Liver (tissue), 9 donors: ENCODE results near the gene SPRYD3. TPM values are rescaled to one million over a fixed set of nuclear protein-coding genes. Genes with fewer than 3 reads are reported as not detected.
A peak's percentile ranks its signal among the peaks of the same experiment; 100 is the strongest.

Experiments
- DNase-seq: peaks from one replicate; pipeline ENCODE4 v3.0.0-alpha.2; 2017; ENCODE audit warnings: low spot score
- H3K27ac ChIP-seq, 2 donors: one replicate each; pipeline ENCODE4 v1.7.0; 2013; ENCODE audit warnings: inconsistent platforms in 2 of 2, low read length in 2 of 2, control low read depth in 1 of 2, low read depth in 1 of 2, mild to moderate bottlenecking in 1 of 2
- H3K27me3 ChIP-seq, 4 donors: one replicate each; pipeline versions ENCODE4 v1.6.1 to v1.7.0; 2013; ENCODE audit warnings: low read length in 3 of 4, inconsistent platforms in 1 of 4, mild to moderate bottlenecking in 1 of 4, moderate library complexity in 1 of 4; ENCODE audit not compliant: control insufficient read depth in 4 of 4, insufficient read depth in 4 of 4
- H3K36me3 ChIP-seq, 4 donors: one replicate each; pipeline versions ENCODE4 v1.6.1 to v1.7.0; 2013; ENCODE audit warnings: low read length in 3 of 4, mild to moderate bottlenecking in 3 of 4, low read depth in 1 of 4, moderate library complexity in 1 of 4; ENCODE audit not compliant: control insufficient read depth in 4 of 4, insufficient read depth in 3 of 4
- H3K4me1 ChIP-seq, 4 donors: one replicate each; pipeline versions ENCODE4 v1.6.1 to v1.7.0; 2013; ENCODE audit warnings: low read length in 3 of 4, mild to moderate bottlenecking in 3 of 4, moderate library complexity in 1 of 4; ENCODE audit not compliant: control insufficient read depth in 4 of 4, insufficient read depth in 4 of 4
- H3K4me3 ChIP-seq, 3 donors: one replicate each; pipeline versions ENCODE4 v1.6.1 to v1.7.0; 2013; ENCODE audit warnings: low read length in 3 of 3, control low read depth in 1 of 3, low read depth in 1 of 3, mild to moderate bottlenecking in 1 of 3
- H3K9ac ChIP-seq, 2 donors: one replicate each; pipeline ENCODE4 v1.7.0; 2013; ENCODE audit warnings: low read length in 2 of 2, mild to moderate bottlenecking in 2 of 2, moderate library complexity in 2 of 2, control low read depth in 1 of 2, low read depth in 1 of 2
- H3K9me3 ChIP-seq, 4 donors: one replicate each; pipeline versions ENCODE4 v1.6.1 to v1.7.0; 2013; ENCODE audit warnings: low read length in 3 of 4; ENCODE audit not compliant: control insufficient read depth in 4 of 4
- EGR1 ChIP-seq, 2 donors: IDR thresholded peaks; 2 replicates each; pipeline ENCODE4 v1.6.1; 2016 to 2018; ENCODE audit warnings: antibody characterized with exemption in 2 of 2, low read depth in 2 of 2
- FOXA1 ChIP-seq: IDR thresholded peaks from 2 replicates; pipeline ENCODE4 v1.6.1; 2016; ENCODE audit warnings: antibody characterized with exemption
- FOXA2 ChIP-seq: IDR thresholded peaks from 2 replicates; pipeline ENCODE4 v1.6.1; 2016; ENCODE audit warnings: antibody characterized with exemption
- HNF4A ChIP-seq, 2 donors: conservative IDR thresholded peaks; 2 replicates each; pipeline ENCODE4 v1.6.1; 2016; ENCODE audit warnings: antibody characterized with exemption in 2 of 2, mild to moderate bottlenecking in 2 of 2
- JUND ChIP-seq, 2 donors: IDR thresholded peaks; 2 replicates each; pipeline ENCODE4 v1.6.1; 2016; ENCODE audit warnings: antibody characterized with exemption in 2 of 2
- NR2F2 ChIP-seq: IDR thresholded peaks from 2 replicates; pipeline ENCODE4 v1.6.1; 2016; ENCODE audit warnings: antibody characterized with exemption
- RAD21 ChIP-seq, 2 donors: IDR thresholded peaks; 2 replicates each; pipeline ENCODE4 v1.6.1; 2016; ENCODE audit warnings: antibody characterized with exemption in 2 of 2, mild to moderate bottlenecking in 2 of 2
- RXRA ChIP-seq, 2 donors: IDR thresholded peaks; 2 replicates each; pipeline ENCODE4 v1.6.1; 2017 to 2018; ENCODE audit warnings: antibody characterized with exemption in 2 of 2, mild to moderate bottlenecking in 1 of 2
- SP1 ChIP-seq: IDR thresholded peaks from 2 replicates; pipeline ENCODE4 v1.6.1; 2018; ENCODE audit warnings: antibody characterized with exemption, mild to moderate bottlenecking
- YY1 ChIP-seq: IDR thresholded peaks from 2 replicates; pipeline ENCODE4 v1.6.1; 2016; ENCODE audit warnings: antibody characterized with exemption, mild to moderate bottlenecking
- WGBS: extraction: QIAGEN DNeasy Blood & Tissue Kit; methylation state at CpG from one replicate; pipeline ENCODE4 v1.1.7; 2013; 5-methylcytosine and 5-hydroxymethylcytosine counted together
- polyA plus RNA-seq, 2 donors: library from polyadenylated mRNA; stranded (reverse) in 1 of 2; unstranded in 1 of 2; fragments of 200-250 nt in 1 of 2; fragments of >200 nt in 1 of 2; fragmentation: Nextera tagmentation in 1 of 2; extraction: Ambion mirVana in 1 of 2; gene quantifications; one replicate each; pipeline versions ENCODE4 v1.2.1 to v1.2.3, GENCODE V29; 2013 to 2015
- total RNA-seq, 2 donors: library from RNA; depleted of rRNA; stranded (reverse); fragments of >200 nt; gene quantifications; one replicate each; pipeline ENCODE4 v1.2.3, GENCODE V29; 2014
- TF ChIP-seq, protein P1 (sequence below): IDR thresholded peaks from 2 replicates; pipeline ENCODE4 v1.6.1; 2016; ENCODE audit warnings: antibody characterized with exemption
- TF ChIP-seq, protein P2 (sequence below): fragments of 150-350 bp; IDR thresholded peaks from 2 replicates; pipeline ENCODE4 v1.5.1; 2017; ENCODE audit warnings: improper control_type of control experiment, low read depth, low read length; ENCODE audit not compliant: missing input control
- TF ChIP-seq, protein P3 (sequence below): IDR thresholded peaks from 2 replicates; pipeline ENCODE4 v1.6.1; 2016; ENCODE audit warnings: antibody characterized with exemption, mild to moderate bottlenecking
- donor health status: healthy.
- donor health status: healthy.
- donor health status: healthy.
- donor health status: healthy.
- donor health status: healthy.

Gene SPRYD3
- total and polyA plus RNA-seq, 4 donors = 6.0 to 20.3 (median 13.3) TPM

DNA sequence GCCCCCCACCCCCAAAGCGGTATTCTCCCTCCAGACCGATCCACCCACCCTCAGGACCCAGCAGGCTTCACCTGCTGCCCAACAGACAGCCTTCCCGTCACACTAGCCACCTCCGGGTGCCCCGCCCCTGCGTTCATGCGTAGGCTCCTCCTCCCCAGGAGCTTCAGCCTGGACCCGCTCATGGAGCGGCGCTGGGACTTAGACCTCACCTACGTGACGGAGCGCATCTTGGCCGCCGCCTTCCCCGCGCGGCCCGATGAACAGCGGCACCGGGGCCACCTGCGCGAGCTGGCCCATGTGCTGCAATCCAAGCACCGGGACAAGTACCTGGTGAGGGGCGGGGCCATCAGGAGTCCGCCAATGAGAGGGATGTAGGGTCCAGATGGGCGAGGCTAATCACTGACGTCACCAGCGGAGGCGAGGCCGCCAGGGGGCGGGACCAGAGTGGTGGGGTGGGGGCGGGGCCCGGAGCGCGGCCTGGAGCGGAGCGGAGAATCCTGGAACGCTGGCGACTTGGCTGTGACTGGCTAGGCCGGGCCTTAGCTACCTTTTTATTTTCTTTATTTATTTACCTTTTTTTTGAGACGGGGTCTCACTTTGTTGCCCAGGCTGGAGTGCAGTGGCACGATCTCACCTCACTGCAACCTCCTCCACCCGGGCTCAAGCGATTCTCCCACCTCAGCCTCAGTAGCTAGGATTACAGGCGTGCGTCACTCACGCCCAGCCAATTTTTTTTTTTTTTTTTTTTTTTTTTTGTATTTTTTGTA, 24.9 kb downstream of the SPRYD3 start:
- WGBS = 7% methylated on average over 48 of the region's 48 CpGs
- peaks cover 9 to 60% (median 32%) of the 10 kb centered on the region in 4 donors for H3K4me1 ChIP-seq
- no peaks in the 10 kb centered on the region for H3K27me3 ChIP-seq
- H3K9ac ChIP-seq = no peak overlapping the region
- peak overlapping the region in 2 of 3 donors; percentile 19 to 54 for H3K4me3 ChIP-seq
- peaks cover 3 to 25% (median 23%) of the 10 kb centered on the region in 4 donors for H3K36me3 ChIP-seq
- peak in 1 of 2 donors; percentile 56 for TF ChIP-seq EGR1 (IDR thresholded peaks at IDR 0.05; ENCODE audit: low read depth in 2 of 2)
- peak in 1 of 2 donors; percentile 19 for TF ChIP-seq RXRA (IDR thresholded peaks at IDR 0.05)
- peak in 1 of 2 donors; percentile 64 for TF ChIP-seq HNF4A (conservative IDR thresholded peaks at IDR 0.05)
- TF ChIP-seq YY1 = peak; percentile 36
- TF ChIP-seq, protein P1, sequence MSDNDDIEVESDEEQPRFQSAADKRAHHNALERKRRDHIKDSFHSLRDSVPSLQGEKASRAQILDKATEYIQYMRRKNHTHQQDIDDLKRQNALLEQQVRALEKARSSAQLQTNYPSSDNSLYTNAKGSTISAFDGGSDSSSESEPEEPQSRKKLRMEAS = peak; percentile 71
- TF ChIP-seq, protein P2, sequence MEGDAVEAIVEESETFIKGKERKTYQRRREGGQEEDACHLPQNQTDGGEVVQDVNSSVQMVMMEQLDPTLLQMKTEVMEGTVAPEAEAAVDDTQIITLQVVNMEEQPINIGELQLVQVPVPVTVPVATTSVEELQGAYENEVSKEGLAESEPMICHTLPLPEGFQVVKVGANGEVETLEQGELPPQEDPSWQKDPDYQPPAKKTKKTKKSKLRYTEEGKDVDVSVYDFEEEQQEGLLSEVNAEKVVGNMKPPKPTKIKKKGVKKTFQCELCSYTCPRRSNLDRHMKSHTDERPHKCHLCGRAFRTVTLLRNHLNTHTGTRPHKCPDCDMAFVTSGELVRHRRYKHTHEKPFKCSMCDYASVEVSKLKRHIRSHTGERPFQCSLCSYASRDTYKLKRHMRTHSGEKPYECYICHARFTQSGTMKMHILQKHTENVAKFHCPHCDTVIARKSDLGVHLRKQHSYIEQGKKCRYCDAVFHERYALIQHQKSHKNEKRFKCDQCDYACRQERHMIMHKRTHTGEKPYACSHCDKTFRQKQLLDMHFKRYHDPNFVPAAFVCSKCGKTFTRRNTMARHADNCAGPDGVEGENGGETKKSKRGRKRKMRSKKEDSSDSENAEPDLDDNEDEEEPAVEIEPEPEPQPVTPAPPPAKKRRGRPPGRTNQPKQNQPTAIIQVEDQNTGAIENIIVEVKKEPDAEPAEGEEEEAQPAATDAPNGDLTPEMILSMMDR = no peak
- TF ChIP-seq FOXA1 = no peak
- TF ChIP-seq, protein P3, sequence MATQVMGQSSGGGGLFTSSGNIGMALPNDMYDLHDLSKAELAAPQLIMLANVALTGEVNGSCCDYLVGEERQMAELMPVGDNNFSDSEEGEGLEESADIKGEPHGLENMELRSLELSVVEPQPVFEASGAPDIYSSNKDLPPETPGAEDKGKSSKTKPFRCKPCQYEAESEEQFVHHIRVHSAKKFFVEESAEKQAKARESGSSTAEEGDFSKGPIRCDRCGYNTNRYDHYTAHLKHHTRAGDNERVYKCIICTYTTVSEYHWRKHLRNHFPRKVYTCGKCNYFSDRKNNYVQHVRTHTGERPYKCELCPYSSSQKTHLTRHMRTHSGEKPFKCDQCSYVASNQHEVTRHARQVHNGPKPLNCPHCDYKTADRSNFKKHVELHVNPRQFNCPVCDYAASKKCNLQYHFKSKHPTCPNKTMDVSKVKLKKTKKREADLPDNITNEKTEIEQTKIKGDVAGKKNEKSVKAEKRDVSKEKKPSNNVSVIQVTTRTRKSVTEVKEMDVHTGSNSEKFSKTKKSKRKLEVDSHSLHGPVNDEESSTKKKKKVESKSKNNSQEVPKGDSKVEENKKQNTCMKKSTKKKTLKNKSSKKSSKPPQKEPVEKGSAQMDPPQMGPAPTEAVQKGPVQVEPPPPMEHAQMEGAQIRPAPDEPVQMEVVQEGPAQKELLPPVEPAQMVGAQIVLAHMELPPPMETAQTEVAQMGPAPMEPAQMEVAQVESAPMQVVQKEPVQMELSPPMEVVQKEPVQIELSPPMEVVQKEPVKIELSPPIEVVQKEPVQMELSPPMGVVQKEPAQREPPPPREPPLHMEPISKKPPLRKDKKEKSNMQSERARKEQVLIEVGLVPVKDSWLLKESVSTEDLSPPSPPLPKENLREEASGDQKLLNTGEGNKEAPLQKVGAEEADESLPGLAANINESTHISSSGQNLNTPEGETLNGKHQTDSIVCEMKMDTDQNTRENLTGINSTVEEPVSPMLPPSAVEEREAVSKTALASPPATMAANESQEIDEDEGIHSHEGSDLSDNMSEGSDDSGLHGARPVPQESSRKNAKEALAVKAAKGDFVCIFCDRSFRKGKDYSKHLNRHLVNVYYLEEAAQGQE = peak; percentile 72
- TF ChIP-seq SP1 = peak; percentile 62
- TF ChIP-seq JUND (IDR thresholded peaks at IDR 0.05) = peak in 1 of 2 donors; percentile 30
- no peak for TF ChIP-seq FOXA2
- H3K27ac ChIP-seq = peak overlapping the region; percentile 87 to 90
- peak; percentile 95 for DNase-seq
- no peaks in the 10 kb centered on the region for H3K9me3 ChIP-seq

DNA sequence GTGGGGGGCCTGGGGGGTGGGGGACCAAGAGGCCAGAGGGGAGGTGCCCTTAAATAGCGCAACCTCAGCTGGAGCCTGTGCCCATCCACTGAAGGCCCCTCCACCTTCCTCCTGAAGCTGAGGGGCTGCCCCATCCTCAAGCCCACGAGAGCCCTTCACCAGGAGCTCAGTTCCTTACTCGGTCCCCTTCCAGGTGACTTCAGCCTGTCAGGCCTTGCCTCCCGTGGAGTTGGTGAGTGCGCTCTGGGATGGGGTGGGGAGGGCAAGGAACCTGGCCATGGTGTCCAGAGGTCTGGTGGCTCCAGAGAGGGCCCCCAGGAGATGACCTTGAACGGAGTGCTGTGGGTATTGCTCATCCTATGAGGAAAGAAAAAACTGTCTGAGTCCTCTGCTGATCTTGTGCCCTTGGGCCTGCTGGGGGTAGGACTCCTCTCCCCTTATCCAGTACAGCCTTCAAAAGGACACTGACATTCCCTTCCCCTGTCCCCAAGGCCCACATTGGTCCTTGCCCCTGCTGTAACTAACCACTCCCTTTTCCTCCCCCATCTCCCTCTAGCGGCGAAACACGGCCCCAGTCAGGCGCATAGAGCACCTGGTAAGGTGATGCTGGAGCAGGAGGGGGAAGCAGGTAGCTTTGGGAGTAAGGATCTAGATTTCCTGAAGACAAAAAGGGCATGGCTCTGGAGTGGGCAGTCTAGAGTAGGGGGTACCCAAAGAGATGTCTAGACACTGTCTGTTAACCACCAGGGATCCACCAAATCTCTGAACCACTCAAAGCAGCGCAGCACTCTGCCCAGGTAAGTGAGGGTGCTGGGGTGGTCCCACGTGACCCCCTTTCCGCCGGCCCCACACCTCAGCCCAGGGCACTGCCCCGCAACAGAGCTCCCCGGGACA, 25.7 kb downstream of the SPRYD3 start:
- Histone ChIP-seq H3K4me3 (peak overlapping the region in 2 of 3 donors; percentile 19 to 54), H3K27me3 (no peaks in the 10 kb centered on the region), H3K9ac (no peak overlapping the region), H3K4me1 (peaks cover 9 to 69% (median 39%) of the 10 kb centered on the region in 4 donors), H3K27ac (peak overlapping the region; percentile 87 to 90), H3K9me3 (no peaks in the 10 kb centered on the region), H3K36me3 (peaks cover 3 to 25% (median 23%) of the 10 kb centered on the region in 4 donors)
- TF ChIP-seq, protein P2 = peak; percentile 61
- TF ChIP-seq RAD21 (IDR thresholded peaks at IDR 0.05) (peak; percentile 26 to 58), NR2F2 (no peak)
- peak; percentile 66 for DNase-seq
- WGBS = 34% methylated on average over 16 of the region's 16 CpGs
